Stomach (tissue), 9 donors: ENCODE measurements around the gene PTTG2. TPM values are rescaled to one million over a fixed set of nuclear protein-coding genes. Genes with fewer than 3 reads are reported as not detected.
A peak's percentile ranks its signal among the peaks of the same experiment; 100 is the strongest.

Source experiments
- DNase-seq, 2 donors: peaks; one replicate each; pipeline versions ENCODE4 v3.0.0 to v3.0.0-alpha.2; 2013 to 2019
- H3K27ac ChIP-seq, 5 donors: fragments of 200-600 bp in 4 of 5; sonication (generic) in 4 of 5; one replicate each; pipeline ENCODE4 v1.5.1; 2013 to 2019; ENCODE audit warnings: mild to moderate bottlenecking in 1 of 5, moderate library complexity in 1 of 5
- H3K27me3 ChIP-seq, 3 donors: fragments of 200-600 bp; sonication (generic); one replicate each; pipeline ENCODE4 v1.5.1; 2017 to 2019; ENCODE audit warnings: mixed run types in 1 of 3
- H3K36me3 ChIP-seq, 4 donors: fragments of 200-600 bp; sonication (generic); 1 replicate in 3 of 4; 2 replicates in 1 of 4; pipeline ENCODE4 v1.5.1; 2016 to 2019
- H3K4me1 ChIP-seq, 4 donors: fragments of 200-600 bp; sonication (generic); one replicate each; pipeline ENCODE4 v1.5.1; 2016 to 2019
- H3K4me3 ChIP-seq, 4 donors: fragments of 200-600 bp; sonication (generic) in 3 of 4; one replicate each; pipeline ENCODE4 v1.5.1; 2016 to 2019; ENCODE audit warnings: mild to moderate bottlenecking in 1 of 4
- H3K9me3 ChIP-seq, 4 donors: fragments of 200-600 bp; sonication (generic); one replicate each; pipeline ENCODE4 v1.5.1; 2016 to 2019
- EP300 ChIP-seq: sonication (generic); formaldehyde crosslinking; IDR thresholded peaks from one replicate; pipeline ENCODE4 v1.6.1; 2017; ENCODE audit warnings: antibody characterized with exemption
- POLR2A ChIP-seq, 4 donors: fragments of 450-650 bp; IDR thresholded peaks; one replicate each; pipeline ENCODE4 v1.6.1; 2016; ENCODE audit warnings: antibody characterized with exemption in 4 of 4, control low read depth in 2 of 4, mild to moderate bottlenecking in 1 of 4, moderate library complexity in 1 of 4
- POLR2AphosphoS5 ChIP-seq, 3 donors: sonication (generic); formaldehyde crosslinking; IDR thresholded peaks; one replicate each; pipeline ENCODE4 v1.6.1; 2016; ENCODE audit warnings: antibody characterized with exemption in 3 of 3
- WGBS, 5 donors: extraction: QIAGEN DNeasy Blood & Tissue Kit in 3 of 5; methylation state at CpG; one replicate each; pipeline versions ENCODE4 v1.1.5 to v1.1.7; 2013 to 2018; 5-methylcytosine and 5-hydroxymethylcytosine counted together
- intact Hi-C: fragments of 100-400 bp; cut with DNase I; formaldehyde crosslinking; loops from one replicate; pipeline ENCODE4 v1.15.1; 2023; ENCODE audit warnings: low total_unique reads
- polyA plus RNA-seq, 3 donors: library from polyadenylated mRNA; stranded (reverse); fragments of 200-250 nt; gene quantifications; one replicate each; pipeline ENCODE4 v1.2.3, GENCODE V29; 2013
- total RNA-seq, 5 donors: library from RNA; depleted of rRNA; stranded (reverse); fragments of >200 nt; gene quantifications; one replicate each; pipeline versions ENCODE4 v1.1.0 to v1.2.3, GENCODE V29; 2014 to 2016
- TF ChIP-seq, protein P1 (sequence below), 7 experiments: fragments of 450-650 bp in 4 of 7; fragments of 200-600 bp in 3 of 7; sonication (generic) in 3 of 7; IDR thresholded peaks; one replicate each; pipeline ENCODE4 v1.5.1; 2016 to 2019; ENCODE audit warnings: antibody characterized with exemption in 7 of 7, control low read depth in 2 of 7, mild to moderate bottlenecking in 1 of 7
- donor health status: healthy with polysubstance abuse.
- donor health status: Bipolar disorder and iron deficiency.
- donor health status: healthy.

PTTG2 gene
- total and polyA plus RNA-seq, 8 donors = 1.8 to 2.9 TPM; not detected in 6

GRCh38 chr4:37999000-37999716, 39.0 kb downstream of the PTTG2 start:
- intact Hi-C loops = no loop called here
- 48 to 63% (median 56%) methylated on average over 12 of the region's 12 CpGs for WGBS, 5 donors
- peak overlapping the region in 1 of 5 donors; percentile 30 for H3K27ac ChIP-seq
- no peaks in the 10 kb centered on the region for H3K36me3 ChIP-seq
- H3K27me3 ChIP-seq = no peaks in the 10 kb centered on the region
- no peaks in the 10 kb centered on the region for H3K9me3 ChIP-seq
- peaks cover 4 to 72% (median 26%) of the 10 kb centered on the region in 4 donors for H3K4me1 ChIP-seq
- DNase-seq = peak in 1 of 2 donors; percentile 87
- H3K4me3 ChIP-seq = no peak overlapping the region
- TF ChIP-seq EP300 (no peak), POLR2AphosphoS5 (IDR thresholded peaks at IDR 0.05) (no peak), POLR2A (IDR thresholded peaks at IDR 0.05) (no peak)
- TF ChIP-seq, protein P1, sequence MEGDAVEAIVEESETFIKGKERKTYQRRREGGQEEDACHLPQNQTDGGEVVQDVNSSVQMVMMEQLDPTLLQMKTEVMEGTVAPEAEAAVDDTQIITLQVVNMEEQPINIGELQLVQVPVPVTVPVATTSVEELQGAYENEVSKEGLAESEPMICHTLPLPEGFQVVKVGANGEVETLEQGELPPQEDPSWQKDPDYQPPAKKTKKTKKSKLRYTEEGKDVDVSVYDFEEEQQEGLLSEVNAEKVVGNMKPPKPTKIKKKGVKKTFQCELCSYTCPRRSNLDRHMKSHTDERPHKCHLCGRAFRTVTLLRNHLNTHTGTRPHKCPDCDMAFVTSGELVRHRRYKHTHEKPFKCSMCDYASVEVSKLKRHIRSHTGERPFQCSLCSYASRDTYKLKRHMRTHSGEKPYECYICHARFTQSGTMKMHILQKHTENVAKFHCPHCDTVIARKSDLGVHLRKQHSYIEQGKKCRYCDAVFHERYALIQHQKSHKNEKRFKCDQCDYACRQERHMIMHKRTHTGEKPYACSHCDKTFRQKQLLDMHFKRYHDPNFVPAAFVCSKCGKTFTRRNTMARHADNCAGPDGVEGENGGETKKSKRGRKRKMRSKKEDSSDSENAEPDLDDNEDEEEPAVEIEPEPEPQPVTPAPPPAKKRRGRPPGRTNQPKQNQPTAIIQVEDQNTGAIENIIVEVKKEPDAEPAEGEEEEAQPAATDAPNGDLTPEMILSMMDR (IDR thresholded peaks at IDR 0.05) = no peak

DNA sequence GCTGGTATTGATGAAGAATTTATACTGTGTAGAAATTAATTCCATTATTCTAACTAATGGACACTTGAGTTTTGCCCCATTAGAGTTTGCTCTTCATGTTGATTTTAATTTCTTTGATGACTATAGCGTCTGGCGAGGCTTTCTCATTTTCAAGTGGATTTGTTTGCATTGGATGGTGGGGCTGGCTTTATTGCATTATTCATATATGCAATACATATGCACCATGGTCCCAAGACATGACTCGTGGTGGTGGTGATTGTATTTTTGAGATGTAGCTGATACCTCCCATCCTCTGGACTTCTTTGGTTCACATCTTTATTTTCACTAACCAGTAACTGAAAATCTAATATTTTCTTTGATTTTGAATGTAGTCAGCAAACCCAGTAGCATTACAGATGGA, 39.8 kb downstream of the PTTG2 start:
- intact Hi-C loops = no loop called here
- Histone ChIP-seq H3K36me3 (no peaks in the 10 kb centered on the region), H3K4me1 (peaks cover 8 to 70% (median 28%) of the 10 kb centered on the region in 4 donors), H3K9me3 (no peaks in the 10 kb centered on the region), H3K27ac (no peak overlapping the region), H3K27me3 (no peaks in the 10 kb centered on the region), H3K4me3 (no peak overlapping the region)
- DNase-seq = no peak
- TF ChIP-seq, protein P1 (IDR thresholded peaks at IDR 0.05) = no peak
- TF ChIP-seq POLR2AphosphoS5 (IDR thresholded peaks at IDR 0.05) (no peak), EP300 (no peak), POLR2A (IDR thresholded peaks at IDR 0.05) (no peak)
- WGBS, 5 donors = 85 to 95% (median 94%) methylated on average over 3 of the region's 3 CpGs

GRCh38 chr4:38001927-38002326, 41.7 kb downstream of the PTTG2 start:
- intact Hi-C loops = no loop called here
- peaks cover 8 to 64% (median 28%) of the 10 kb centered on the region in 4 donors for H3K4me1 ChIP-seq
- no peaks in the 10 kb centered on the region for H3K27me3 ChIP-seq
- no peak overlapping the region for H3K4me3 ChIP-seq
- 77 to 97% (median 92%) methylated on average over 3 of the region's 3 CpGs for WGBS, 5 donors
- no peak for TF ChIP-seq EP300
- TF ChIP-seq, protein P1 (IDR thresholded peaks at IDR 0.05) = no peak
- no peak for TF ChIP-seq POLR2AphosphoS5 (IDR thresholded peaks at IDR 0.05)
- TF ChIP-seq POLR2A (IDR thresholded peaks at IDR 0.05) = no peak
- DNase-seq = no peak
- H3K27ac ChIP-seq = no peak overlapping the region
- no peaks in the 10 kb centered on the region for H3K36me3 ChIP-seq
- H3K9me3 ChIP-seq = no peaks in the 10 kb centered on the region

DNA sequence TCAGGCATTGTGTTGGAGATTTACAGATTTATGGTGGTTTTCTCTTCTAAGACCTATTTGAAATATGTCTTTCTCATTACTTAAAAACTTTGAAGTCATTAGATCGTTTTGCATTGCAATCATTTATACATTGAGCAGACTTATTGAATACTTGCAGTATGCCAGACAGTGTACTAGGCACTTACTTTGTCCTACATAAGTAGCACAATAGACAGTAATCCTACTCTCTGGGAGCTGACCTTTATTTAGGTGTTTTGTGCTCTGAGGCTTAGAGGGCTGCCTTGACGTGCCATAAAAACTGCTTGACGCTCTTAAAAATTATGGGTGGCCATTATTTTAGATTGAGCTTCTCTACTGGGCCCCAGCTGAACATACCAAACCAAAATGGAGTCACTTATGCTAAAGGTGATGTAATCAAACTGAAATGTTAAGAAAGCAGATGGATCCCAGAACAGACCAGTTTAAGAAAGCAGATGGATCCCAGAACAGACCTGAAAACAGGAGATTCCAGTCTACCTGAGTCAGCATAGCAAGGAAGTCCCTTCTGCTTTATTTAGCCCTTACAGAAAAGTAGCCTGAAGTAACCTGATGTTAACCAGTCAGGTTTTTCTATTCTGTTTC, 42.4 kb downstream of the PTTG2 start:
- no peak for DNase-seq
- intact Hi-C loops = no loop called here
- Histone ChIP-seq H3K4me1 (peaks cover 8 to 60% (median 31%) of the 10 kb centered on the region in 4 donors), H3K9me3 (no peaks in the 10 kb centered on the region), H3K27ac (peak overlapping the region in 1 of 5 donors; percentile 37), H3K36me3 (no peaks in the 10 kb centered on the region), H3K27me3 (no peaks in the 10 kb centered on the region), H3K4me3 (no peak overlapping the region)
- 80 to 96% (median 94%) methylated on average over 3 of the region's 3 CpGs for WGBS, 5 donors
- TF ChIP-seq POLR2A (IDR thresholded peaks at IDR 0.05) = no peak
- TF ChIP-seq, protein P1 (IDR thresholded peaks at IDR 0.05) = no peak
- no peak for TF ChIP-seq EP300
- no peak for TF ChIP-seq POLR2AphosphoS5 (IDR thresholded peaks at IDR 0.05)
